Prostate gland (tissue), 2 donors: ENCODE data around the gene ODF4. TPM values are rescaled to one million over a fixed set of nuclear protein-coding genes. Genes with fewer than 3 reads are reported as not detected.

Experiments
- DNase-seq: peaks from one replicate; pipeline ENCODE4 v3.0.0-alpha.2; 2019; ENCODE audit warnings: low spot score
- H3K27ac ChIP-seq, 2 donors: fragments of 200-600 bp; sonication (generic); 2 replicates each; pipeline ENCODE4 v1.5.1; 2017 to 2019
- H3K27me3 ChIP-seq: fragments of 200-600 bp; sonication (generic); replicated peaks from 2 replicates; pipeline ENCODE4 v1.5.1; 2019; ENCODE audit not compliant: insufficient read depth
- H3K36me3 ChIP-seq, 2 donors: fragments of 200-600 bp; sonication (generic); 1 replicate in 1 of 2; 2 replicates in 1 of 2; pipeline versions ENCODE4 v1.5.1 to v1.8.1; 2017 to 2019
- H3K4me1 ChIP-seq: fragments of 200-600 bp; sonication (generic); replicated peaks from 2 replicates; pipeline ENCODE4 v1.5.1; 2019
- H3K4me3 ChIP-seq, 2 donors: fragments of 200-600 bp; sonication (generic); 2 replicates each; pipeline ENCODE4 v1.5.1; 2017 to 2019
- H3K9me3 ChIP-seq: fragments of 200-600 bp; sonication (generic); 2 replicates; pipeline ENCODE4 v1.5.1; 2017
- CTCF ChIP-seq, 4 experiments: fragments of 200-600 bp in 2 of 4; fragments of 450-650 bp in 2 of 4; sonication (generic) in 2 of 4; IDR thresholded peaks; 1 replicate in 3 of 4; 2 replicates in 1 of 4; pipeline ENCODE4 v1.5.1; 2016 to 2019; ENCODE audit warnings: antibody characterized with exemption in 4 of 4, mild to moderate bottlenecking in 2 of 4, moderate library complexity in 2 of 4
- POLR2A ChIP-seq: fragments of 450-650 bp; IDR thresholded peaks from one replicate; pipeline ENCODE4 v1.6.1; 2016; ENCODE audit warnings: antibody characterized with exemption, mild to moderate bottlenecking
- POLR2AphosphoS5 ChIP-seq: sonication (generic); formaldehyde crosslinking; IDR thresholded peaks from one replicate; pipeline ENCODE4 v1.6.1; 2017; ENCODE audit warnings: antibody characterized with exemption
- WGBS: methylation state at CpG from one replicate; pipeline ENCODE4 v1.1.5; 2018; 5-methylcytosine and 5-hydroxymethylcytosine counted together
- intact Hi-C: fragments of 100-400 bp; cut with DNase I; formaldehyde crosslinking; loops from one replicate; pipeline ENCODE4 v1.14.2; 2022
- total RNA-seq, 2 donors: library from RNA; depleted of rRNA; stranded (reverse); fragments of >200 nt; gene quantifications; one replicate each; pipeline ENCODE4 v1.1.0, GENCODE V29; 2016

Gene ODF4
- total RNA-seq, 2 donors from 2014 or later = not detected

- TF ChIP-seq CTCF (IDR thresholded peaks at IDR 0.05) (no peak), POLR2AphosphoS5 (no peak), POLR2A (no peak)
- intact Hi-C loops = no loop called here
- no peaks in the 10 kb centered on the region for H3K27me3 ChIP-seq
- H3K27ac ChIP-seq = no peak overlapping the region
- 48% methylated on average over 3 of the region's 3 CpGs for WGBS
- peaks cover 0 to 8% of the 10 kb centered on the region in 2 donors for H3K36me3 ChIP-seq
- no peaks in the 10 kb centered on the region for H3K9me3 ChIP-seq
- H3K4me1 ChIP-seq = peaks cover 28% of the 10 kb centered on the region
- DNase-seq = no peak
- H3K4me3 ChIP-seq = no peak overlapping the region
Measured at GRCh38 chr17:8380049-8380448, 40.4 kb downstream of the ODF4 start.

GRCh38 chr17:8382052-8382879, 42.6 kb downstream of the ODF4 start:
- 12% methylated on average over 27 of the region's 27 CpGs for WGBS
- peak overlapping the region; percentile 50 to 61 for H3K4me3 ChIP-seq
- H3K4me1 ChIP-seq = peaks cover 21% of the 10 kb centered on the region
- H3K9me3 ChIP-seq = no peaks in the 10 kb centered on the region
- intact Hi-C loops = no loop called here
- H3K36me3 ChIP-seq = peaks cover 0 to 8% of the 10 kb centered on the region in 2 donors
- TF ChIP-seq CTCF (IDR thresholded peaks at IDR 0.05) = no peak
- TF ChIP-seq POLR2A = no peak
- no peak for TF ChIP-seq POLR2AphosphoS5
- H3K27me3 ChIP-seq = no peaks in the 10 kb centered on the region
- DNase-seq = no peak
- H3K27ac ChIP-seq = peak overlapping the region; percentile 81 to 85

GRCh38 chr17:8382880-8383142, 43.2 kb downstream of the ODF4 start:
- Histone ChIP-seq H3K9me3 (no peaks in the 10 kb centered on the region), H3K36me3 (peaks cover 0 to 8% of the 10 kb centered on the region in 2 donors), H3K27ac (peak overlapping the region; percentile 81 to 85), H3K4me3 (peak overlapping the region; percentile 50 to 61), H3K27me3 (no peaks in the 10 kb centered on the region), H3K4me1 (peaks cover 21% of the 10 kb centered on the region)
- intact Hi-C loops = no loop called here
- TF ChIP-seq POLR2A (peak; percentile 47), POLR2AphosphoS5 (no peak)
- no peak for DNase-seq
- WGBS = under 1% methylated on average over 15 of the region's 15 CpGs

GRCh38 chr17:8383143-8383822, 43.6 kb downstream of the ODF4 start, which contains the start of gene RPL26:
Gene RPL26 (minus strand): TSS chr17:8383193. CDS start chr17:8382310, 883 bp downstream.
- H3K27ac ChIP-seq = peak within 1 kb of the TSS; percentile 81 to 85
- peak; percentile 97 for DNase-seq
- no peaks in the 10 kb centered on the region for H3K27me3 ChIP-seq
- no peaks in the 10 kb centered on the region for H3K9me3 ChIP-seq
- under 1% methylated on average over 31 of the region's 55 CpGs for WGBS
- H3K36me3 ChIP-seq = peaks cover 0 to 8% of the 10 kb centered on the region in 2 donors
- H3K4me3 ChIP-seq = peak within 1 kb of the TSS; percentile 50 to 61
- peaks cover 21% of the 10 kb centered on the region for H3K4me1 ChIP-seq
- intact Hi-C loops = no loop called here
- TF ChIP-seq CTCF (IDR thresholded peaks at IDR 0.05) (peak; percentile 98 to 100 (median 100)), POLR2A (peak; percentile 48), POLR2AphosphoS5 (peak; percentile 98)

GRCh38 chr17:8384801-8385378, 45.2 kb downstream of the ODF4 start:
- intact Hi-C loops = no loop called here
- peaks cover 0 to 5% of the 10 kb centered on the region in 2 donors for H3K36me3 ChIP-seq

More at GRCh38 chr17:8384801-8385378, 45.2 kb downstream of the ODF4 start:
- TF ChIP-seq POLR2A (no peak), POLR2AphosphoS5 (no peak), CTCF (IDR thresholded peaks at IDR 0.05) (no peak)
- Histone ChIP-seq H3K27ac (no peak overlapping the region), H3K4me3 (no peak overlapping the region), H3K9me3 (no peaks in the 10 kb centered on the region), H3K4me1 (peaks cover 21% of the 10 kb centered on the region), H3K27me3 (no peaks in the 10 kb centered on the region)
- 74% methylated on average over 12 of the region's 12 CpGs for WGBS
- DNase-seq = no peak
